DOHH2 (cell line): Measurements from ENCODE around the gene LRRC8D.

Experiments used
- EZH2phosphoT487 ChIP-seq: fragments of 200-600 bp; sonication (generic); IDR thresholded peaks from 2 replicates; pipeline ENCODE4 v1.6.1; 2017; ENCODE audit warnings: borderline replicate concordance, mild to moderate bottlenecking, antibody characterized with exemption, low read length, moderate library complexity, mixed read lengths
- TF ChIP-seq, protein P1 (sequence below): fragments of 200-600 bp; sonication (generic); IDR thresholded peaks from one replicate; pipeline ENCODE4 v1.5.1; 2014; ENCODE audit warnings: antibody characterized with exemption, mild to moderate bottlenecking, low read depth, low read length; ENCODE audit not compliant: poor library complexity, severe bottlenecking

GRCh38 chr1:89986020-89986419 is 165.2 kb downstream of the LRRC8D start:
- TF ChIP-seq, protein P1, sequence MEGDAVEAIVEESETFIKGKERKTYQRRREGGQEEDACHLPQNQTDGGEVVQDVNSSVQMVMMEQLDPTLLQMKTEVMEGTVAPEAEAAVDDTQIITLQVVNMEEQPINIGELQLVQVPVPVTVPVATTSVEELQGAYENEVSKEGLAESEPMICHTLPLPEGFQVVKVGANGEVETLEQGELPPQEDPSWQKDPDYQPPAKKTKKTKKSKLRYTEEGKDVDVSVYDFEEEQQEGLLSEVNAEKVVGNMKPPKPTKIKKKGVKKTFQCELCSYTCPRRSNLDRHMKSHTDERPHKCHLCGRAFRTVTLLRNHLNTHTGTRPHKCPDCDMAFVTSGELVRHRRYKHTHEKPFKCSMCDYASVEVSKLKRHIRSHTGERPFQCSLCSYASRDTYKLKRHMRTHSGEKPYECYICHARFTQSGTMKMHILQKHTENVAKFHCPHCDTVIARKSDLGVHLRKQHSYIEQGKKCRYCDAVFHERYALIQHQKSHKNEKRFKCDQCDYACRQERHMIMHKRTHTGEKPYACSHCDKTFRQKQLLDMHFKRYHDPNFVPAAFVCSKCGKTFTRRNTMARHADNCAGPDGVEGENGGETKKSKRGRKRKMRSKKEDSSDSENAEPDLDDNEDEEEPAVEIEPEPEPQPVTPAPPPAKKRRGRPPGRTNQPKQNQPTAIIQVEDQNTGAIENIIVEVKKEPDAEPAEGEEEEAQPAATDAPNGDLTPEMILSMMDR, result no peak
- no peak for TF ChIP-seq EZH2phosphoT487
